ENCODE results near the gene POMT2.

Gene POMT2

DNA sequence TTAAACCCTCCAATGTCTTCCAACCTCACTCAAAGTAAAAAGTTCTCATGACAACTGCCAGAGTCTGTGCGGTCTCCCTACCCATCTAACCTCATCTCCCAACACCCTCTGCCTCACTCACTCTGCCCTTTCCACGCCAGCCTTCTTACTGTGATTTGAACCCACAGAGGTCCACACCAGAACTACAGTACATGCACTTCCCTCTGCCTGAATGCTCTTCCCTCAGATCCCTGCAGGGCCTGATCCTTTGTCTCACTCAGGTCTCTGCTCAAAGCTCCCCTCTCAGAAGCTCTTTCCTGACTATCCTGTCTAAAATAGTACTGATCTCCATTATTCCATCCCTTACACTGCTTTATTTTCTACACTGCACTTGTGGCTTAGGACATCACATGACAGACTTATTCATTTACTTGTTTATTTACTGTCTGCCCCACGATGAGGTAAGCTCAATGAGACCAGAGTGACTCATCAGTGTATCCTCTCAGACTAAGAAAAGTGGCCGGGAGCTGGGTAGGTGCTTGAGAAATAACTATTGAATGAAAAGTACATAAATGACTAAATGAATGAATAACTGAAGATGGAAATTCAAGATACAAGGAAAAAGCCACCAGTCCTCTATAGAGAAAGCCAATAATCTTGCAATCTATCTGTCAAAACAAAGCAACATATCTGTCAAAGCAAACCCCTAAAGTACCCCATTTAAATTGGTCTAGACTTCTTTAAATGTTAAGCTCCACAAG is 17.1 kb downstream of the POMT2 start:
- TF ChIP-seq SIN3A (IDR thresholded peaks at IDR 0.05; ENCODE audit: borderline replicate concordance, insufficient read depth, low read length) = no peak
- TF ChIP-seq TAF1 (IDR thresholded peaks at IDR 0.05; ENCODE audit: borderline replicate concordance, insufficient read depth, low read length) = no peak
- peak; percentile 56 for TF ChIP-seq FOXP2 (optimal IDR thresholded peaks at IDR 0.05; ENCODE audit: borderline replicate concordance, extremely low read depth, extremely low read length, insufficient read depth)

DNA sequence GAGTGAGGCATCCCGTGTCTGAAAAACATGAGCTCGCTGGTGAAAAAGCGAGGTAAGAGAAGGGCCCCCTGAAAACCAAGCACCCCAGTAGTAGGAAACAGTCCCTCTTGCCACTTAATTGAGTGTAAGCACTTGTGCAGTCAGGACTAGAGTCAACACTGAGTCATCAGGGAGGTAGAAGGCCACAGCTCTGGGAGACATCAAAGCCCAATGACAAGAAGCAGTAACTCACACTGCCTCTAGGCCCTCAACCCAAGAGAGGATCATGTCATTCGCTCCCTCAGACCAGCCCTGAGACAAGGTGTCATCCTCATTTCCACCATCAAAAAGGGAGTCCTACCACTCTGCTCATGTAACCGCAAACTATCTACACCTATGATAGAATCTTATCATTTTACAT is 17.8 kb downstream of the POMT2 start:
- TF ChIP-seq FOXP2 (optimal IDR thresholded peaks at IDR 0.05; ENCODE audit: borderline replicate concordance, extremely low read depth, extremely low read length, insufficient read depth) (peak; percentile 55), SIN3A (IDR thresholded peaks at IDR 0.05; ENCODE audit: borderline replicate concordance, insufficient read depth, low read length) (no peak)

DNA sequence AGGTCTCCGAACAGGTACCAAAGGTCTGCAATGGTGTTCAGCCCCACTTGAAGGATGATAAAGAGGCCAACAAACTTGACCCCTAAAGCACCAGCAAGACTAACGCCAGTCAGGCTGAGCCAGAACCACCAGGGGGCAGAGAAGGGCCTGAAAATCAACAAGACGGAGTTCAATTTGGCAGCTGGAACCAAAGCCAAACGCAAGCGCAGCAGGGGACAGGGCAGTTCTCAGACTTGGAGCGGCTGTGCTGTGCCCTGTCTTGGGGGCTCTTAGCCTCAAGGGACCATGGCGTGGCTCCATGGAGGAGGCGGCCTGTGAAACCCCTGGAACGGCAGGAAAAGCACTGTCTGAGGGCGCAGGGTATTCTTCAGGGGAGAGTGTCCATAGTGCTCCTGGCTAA is 19.6 kb downstream of the POMT2 start:
- TF ChIP-seq FOXP2 (optimal IDR thresholded peaks at IDR 0.05; ENCODE audit: borderline replicate concordance, extremely low read depth, extremely low read length, insufficient read depth) (peak; percentile 58), POLR2AphosphoS5 (IDR thresholded peaks at IDR 0.05; ENCODE audit: low read depth, low read length) (no peak)

DNA sequence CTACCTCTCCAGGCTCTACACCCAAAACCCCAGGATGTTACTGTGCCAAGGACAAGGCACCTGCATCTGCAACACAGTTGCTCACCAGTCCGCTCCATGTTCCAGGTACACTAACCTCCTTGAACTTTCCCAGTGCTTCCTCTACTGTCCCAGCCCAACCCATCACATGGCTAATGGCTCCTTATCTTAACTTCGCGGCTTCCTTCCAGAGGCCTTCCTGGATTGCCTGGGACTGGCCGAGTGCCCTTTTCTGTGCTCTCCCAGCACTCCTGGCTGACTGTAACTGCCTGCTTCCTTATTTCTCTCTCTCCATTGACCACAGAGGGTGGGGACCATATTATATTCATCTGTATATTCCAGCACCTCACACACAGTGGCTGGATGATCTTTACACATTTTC is 20.9 kb downstream of the POMT2 start:
- TF ChIP-seq, protein P1, sequence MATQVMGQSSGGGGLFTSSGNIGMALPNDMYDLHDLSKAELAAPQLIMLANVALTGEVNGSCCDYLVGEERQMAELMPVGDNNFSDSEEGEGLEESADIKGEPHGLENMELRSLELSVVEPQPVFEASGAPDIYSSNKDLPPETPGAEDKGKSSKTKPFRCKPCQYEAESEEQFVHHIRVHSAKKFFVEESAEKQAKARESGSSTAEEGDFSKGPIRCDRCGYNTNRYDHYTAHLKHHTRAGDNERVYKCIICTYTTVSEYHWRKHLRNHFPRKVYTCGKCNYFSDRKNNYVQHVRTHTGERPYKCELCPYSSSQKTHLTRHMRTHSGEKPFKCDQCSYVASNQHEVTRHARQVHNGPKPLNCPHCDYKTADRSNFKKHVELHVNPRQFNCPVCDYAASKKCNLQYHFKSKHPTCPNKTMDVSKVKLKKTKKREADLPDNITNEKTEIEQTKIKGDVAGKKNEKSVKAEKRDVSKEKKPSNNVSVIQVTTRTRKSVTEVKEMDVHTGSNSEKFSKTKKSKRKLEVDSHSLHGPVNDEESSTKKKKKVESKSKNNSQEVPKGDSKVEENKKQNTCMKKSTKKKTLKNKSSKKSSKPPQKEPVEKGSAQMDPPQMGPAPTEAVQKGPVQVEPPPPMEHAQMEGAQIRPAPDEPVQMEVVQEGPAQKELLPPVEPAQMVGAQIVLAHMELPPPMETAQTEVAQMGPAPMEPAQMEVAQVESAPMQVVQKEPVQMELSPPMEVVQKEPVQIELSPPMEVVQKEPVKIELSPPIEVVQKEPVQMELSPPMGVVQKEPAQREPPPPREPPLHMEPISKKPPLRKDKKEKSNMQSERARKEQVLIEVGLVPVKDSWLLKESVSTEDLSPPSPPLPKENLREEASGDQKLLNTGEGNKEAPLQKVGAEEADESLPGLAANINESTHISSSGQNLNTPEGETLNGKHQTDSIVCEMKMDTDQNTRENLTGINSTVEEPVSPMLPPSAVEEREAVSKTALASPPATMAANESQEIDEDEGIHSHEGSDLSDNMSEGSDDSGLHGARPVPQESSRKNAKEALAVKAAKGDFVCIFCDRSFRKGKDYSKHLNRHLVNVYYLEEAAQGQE (IDR thresholded peaks at IDR 0.05; ENCODE audit: insufficient read depth in 1 of 2, low read depth in 2 of 2, low read length in 2 of 2) = no peak
- TF ChIP-seq POLR2AphosphoS5 (IDR thresholded peaks at IDR 0.05; ENCODE audit: low read depth, low read length) = no peak
- TF ChIP-seq FOXP2 (optimal IDR thresholded peaks at IDR 0.05; ENCODE audit: borderline replicate concordance, extremely low read depth, extremely low read length, insufficient read depth) = no peak
- no peak for TF ChIP-seq TAF1 (IDR thresholded peaks at IDR 0.05; ENCODE audit: borderline replicate concordance, insufficient read depth, low read length)
- no peak for TF ChIP-seq SIN3A (IDR thresholded peaks at IDR 0.05; ENCODE audit: borderline replicate concordance, insufficient read depth, low read length)

DNA sequence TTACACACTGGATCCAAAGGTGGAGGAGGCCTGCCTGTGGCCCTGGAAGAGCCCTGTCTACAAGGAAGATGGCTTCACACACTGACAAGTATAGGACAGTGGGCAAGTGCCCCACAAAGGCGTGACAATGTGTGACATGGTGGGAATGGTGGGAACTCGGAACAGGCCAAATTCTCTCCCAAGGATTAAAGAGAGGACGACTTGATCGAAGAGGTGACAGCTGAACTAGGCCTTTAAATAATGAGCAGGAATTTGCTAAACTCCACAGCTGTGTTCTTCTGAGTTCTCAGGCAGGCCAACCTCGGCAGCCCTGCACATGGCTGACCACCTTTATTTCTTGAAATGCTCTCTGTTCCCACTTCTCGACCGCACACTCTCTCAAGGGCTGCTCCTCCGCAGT is 23.8 kb downstream of the POMT2 start:
- TF ChIP-seq SIN3A (IDR thresholded peaks at IDR 0.05; ENCODE audit: borderline replicate concordance, insufficient read depth, low read length) (no peak), TAF1 (IDR thresholded peaks at IDR 0.05; ENCODE audit: borderline replicate concordance, insufficient read depth, low read length) (no peak), POLR2AphosphoS5 (IDR thresholded peaks at IDR 0.05; ENCODE audit: low read depth, low read length) (no peak), FOXP2 (optimal IDR thresholded peaks at IDR 0.05; ENCODE audit: borderline replicate concordance, extremely low read depth, extremely low read length, insufficient read depth) (no peak)
- TF ChIP-seq, protein P1 (IDR thresholded peaks at IDR 0.05; ENCODE audit: insufficient read depth in 1 of 2, low read depth in 2 of 2, low read length in 2 of 2) = no peak

DNA sequence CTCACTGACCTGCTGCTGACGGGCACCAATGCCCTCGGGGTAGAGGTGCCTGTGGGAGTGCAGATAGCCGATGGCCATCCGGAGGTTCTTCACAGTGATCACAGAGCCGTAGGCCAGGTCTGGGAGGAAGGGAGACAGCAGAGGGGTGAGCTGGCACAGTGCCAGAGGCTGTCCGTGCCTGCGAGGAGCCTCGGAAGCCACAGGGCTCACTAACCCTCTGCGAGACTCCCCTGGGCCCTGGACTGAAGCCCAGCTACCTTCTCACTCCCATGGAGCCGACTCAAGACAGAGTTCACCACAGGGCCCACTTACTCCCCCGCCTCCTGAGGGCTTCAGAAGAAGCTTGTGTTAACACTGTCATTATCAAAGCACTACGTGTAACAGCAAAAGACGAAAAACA is 24.5 kb downstream of the POMT2 start:
- TF ChIP-seq POLR2AphosphoS5 (IDR thresholded peaks at IDR 0.05; ENCODE audit: low read depth, low read length) (no peak), SIN3A (IDR thresholded peaks at IDR 0.05; ENCODE audit: borderline replicate concordance, insufficient read depth, low read length) (no peak), TAF1 (IDR thresholded peaks at IDR 0.05; ENCODE audit: borderline replicate concordance, insufficient read depth, low read length) (no peak), FOXP2 (optimal IDR thresholded peaks at IDR 0.05; ENCODE audit: borderline replicate concordance, extremely low read depth, extremely low read length, insufficient read depth) (no peak)
- TF ChIP-seq, protein P1 (IDR thresholded peaks at IDR 0.05; ENCODE audit: insufficient read depth in 1 of 2, low read depth in 2 of 2, low read length in 2 of 2) = no peak

Measured in PFSK-1 (cell line).